Measurements from ENCODE around the gene LEMD2.
A peak's percentile ranks its signal among the peaks of the same experiment; 100 is the strongest.

The LEMD2 gene

DNA sequence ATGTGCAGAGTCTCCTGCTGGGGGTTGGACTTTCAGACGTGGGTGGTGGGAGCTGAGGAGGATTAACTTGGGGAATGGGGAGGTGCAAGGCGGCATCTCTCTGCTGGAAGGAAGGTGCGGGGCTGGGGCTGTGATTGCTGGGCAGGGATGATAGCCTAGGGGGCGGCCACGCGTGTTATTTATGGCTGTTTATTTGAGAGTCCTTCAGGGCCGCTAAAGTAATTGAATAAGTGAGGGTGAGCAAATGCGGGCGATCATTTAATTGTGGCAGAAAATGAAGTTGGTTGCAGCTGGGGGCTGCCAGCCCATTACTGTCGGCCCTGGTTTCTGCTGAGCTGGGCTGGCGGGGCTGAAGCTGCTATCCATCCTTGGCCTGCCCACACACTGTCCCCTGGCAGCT lies 34.7 kb downstream of the LEMD2 start:
- no peak for DNase-seq

DNA sequence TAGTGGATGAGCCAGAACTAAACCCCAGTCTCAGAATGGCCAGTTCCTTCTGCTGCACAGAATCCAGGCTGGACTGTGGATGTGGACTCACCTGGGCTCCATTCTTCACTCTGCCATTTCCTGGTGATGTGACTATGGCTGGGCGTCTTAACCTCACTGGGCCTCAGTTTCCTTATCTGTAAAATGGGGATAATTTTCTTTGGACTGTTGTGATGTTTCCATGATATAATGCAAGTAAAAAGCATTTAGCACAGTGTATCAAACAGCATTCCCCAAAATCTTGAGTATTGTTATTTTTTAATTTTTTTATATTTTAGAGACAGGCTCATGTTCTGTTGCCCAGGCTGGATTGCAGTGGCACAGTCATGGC lies 36.3 kb downstream of the LEMD2 start:
- no peak for DNase-seq

DNA sequence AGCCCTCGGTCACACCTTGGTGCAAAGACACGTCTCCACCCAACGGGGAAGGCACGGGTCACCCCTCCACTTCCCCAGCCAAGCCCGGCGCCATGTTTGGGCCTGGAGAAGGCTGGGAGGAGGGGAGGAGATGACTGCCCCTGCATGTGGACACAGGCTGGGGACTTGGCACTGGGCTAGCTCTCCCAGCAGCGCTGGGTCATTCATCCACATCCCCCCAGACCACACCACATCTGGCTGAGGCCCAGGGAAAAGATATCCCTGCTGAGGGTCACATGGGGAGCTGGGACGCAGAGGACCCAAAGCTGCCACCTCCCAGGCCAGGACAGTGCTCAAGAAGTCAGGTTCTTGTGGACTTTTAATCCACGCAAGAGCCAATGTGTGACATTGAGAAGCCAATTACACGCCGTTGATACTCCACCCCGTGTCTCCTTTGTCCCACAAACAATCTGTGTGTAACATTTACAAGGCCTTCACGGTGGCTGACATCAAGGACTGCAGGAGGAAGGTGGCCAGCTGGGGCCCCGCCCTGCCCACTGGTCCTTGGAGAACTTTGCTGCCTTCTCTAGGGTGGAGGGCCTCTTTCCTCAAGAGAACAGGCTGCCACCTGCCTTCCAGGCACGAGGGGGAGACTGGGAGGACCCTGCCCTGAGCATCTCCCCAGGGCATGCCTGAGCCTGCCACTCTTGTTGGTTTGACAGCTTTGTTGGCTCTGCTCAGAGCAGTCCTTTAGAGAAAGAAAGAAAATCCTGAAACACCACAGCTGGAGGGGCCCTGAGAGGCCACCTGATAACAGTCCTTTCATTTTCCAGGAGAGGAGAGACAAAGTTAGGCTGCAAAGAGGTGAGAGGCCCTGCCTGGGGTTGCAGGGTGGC lies 36.9 kb downstream of the LEMD2 start:
- no peak for DNase-seq

DNA sequence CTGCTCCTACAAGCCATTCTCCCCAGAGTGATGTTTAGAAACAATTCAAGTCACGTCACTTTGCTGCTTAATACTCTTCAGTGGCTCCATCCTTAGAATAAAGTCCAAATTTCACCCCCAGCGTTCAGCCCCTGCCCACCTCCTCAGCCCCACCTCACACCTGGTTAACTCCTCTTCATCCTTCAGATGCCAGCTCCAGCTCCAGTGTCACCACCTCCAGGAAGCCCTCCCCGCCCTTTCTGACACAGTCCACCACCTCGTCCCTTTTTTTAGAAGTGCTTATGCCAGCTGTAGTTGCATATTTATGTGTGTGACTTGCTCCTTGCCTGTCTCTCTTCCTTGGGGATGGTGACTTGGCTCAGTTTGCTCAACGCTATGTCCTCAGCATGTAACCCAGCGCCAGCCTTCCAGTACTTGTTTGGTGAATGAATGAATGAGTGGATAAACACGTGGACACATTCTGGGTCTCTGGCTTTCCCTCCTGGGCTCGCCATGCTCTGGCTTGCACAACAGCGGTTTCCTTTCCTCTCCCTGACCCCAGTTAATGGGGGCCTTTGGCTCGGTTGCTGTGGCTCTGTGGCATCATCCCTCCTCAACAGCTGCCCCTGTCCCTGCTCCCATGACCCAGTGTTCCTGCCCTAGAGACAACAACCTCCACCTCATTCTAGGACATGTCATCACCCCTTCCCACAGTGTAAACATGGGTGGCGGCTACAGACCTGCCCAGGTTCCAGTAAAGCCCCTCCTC lies 38.5 kb downstream of the LEMD2 start:
- no peak for DNase-seq

DNA sequence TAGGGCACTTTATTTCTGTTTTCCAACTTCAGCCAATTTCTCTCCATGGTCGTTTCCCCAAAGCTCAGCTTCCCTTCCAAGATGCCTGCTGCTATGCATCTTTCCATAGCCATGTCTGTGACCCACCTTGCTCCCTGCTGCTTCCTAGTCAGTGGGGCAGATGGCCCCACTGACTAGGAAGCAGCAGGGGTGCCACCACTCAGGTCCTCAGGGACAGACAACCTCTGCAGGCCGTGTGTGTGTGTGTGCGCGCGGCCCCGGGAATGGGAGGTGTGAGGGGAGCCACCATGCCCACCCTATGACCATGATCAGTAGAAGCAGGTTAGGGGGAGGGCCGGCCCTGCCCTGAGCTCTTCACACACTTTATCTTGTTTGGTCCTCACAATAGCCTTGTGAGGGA lies 39.5 kb downstream of the LEMD2 start:
- no peak for DNase-seq

DNA sequence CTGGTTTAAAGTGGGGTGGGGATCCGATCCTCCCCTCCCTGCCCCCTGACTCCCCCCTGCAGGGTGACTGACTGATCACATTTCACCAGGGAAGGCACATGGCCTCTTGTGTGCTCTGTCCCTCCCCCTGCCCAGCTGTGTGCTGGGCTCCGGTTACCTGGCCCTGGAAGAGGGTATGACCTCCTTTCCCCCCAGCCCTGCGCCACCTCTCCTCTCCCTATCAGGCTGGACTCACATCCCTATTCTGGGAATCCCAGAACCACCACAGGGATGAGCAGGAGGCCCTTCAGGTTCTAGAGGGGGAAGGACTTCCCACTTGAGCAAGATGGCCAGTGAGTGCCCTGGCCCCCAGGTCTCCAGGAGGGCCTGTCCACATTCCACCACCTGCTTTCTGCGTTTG lies 40.1 kb downstream of the LEMD2 start:
- DNase-seq: no peak

DNA sequence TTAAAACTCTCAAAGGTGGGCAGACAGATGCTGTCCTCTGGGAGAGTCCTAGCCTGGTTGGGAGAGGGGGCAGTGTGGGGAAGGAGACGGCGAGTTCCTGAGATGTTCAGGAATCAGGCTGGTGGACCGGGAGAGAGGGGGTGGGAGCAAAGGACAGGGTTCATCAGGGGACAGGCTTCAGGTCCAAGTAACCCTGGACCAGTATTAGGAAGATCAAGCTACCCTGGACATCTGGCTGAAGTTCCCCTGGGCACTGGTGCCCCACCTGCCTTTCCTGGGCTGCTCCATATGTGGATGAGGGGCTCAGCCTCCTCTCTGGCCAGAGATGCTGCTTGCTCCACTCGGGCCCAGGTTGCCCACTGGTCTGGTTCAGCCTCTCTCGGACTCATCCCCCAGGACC lies 41.1 kb downstream of the LEMD2 start:
- no peak for DNase-seq

DNA sequence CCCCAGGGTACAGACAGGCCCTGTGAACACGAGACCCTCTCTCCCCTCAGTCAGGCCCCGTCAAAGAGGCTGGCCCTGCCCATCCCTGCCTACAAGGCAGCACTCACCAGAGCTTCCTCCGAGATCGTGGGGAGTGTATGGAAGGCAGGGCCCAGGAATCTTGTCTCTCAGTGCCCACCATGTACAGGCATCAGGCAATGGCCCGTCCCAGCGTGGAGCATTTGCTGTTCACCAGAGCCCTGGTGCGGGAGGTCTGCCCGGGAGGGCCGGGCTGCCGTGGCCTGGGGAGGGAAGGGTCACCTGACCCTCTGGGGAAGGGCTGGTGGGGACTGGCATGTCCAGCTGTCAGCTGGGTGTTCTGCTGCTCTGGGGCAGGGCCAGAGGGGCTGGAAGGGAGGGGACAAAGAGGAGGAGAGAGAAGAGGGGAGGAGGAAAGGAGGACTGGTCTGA lies 42.3 kb downstream of the LEMD2 start, which contains the start of gene IP6K3:
TSS of gene IP6K3 (minus strand) at position 255 of the 450 bp plus-strand sequence. CDS start 11,429 bp downstream, outside the sequence.
- DNase-seq: no peak

DNA sequence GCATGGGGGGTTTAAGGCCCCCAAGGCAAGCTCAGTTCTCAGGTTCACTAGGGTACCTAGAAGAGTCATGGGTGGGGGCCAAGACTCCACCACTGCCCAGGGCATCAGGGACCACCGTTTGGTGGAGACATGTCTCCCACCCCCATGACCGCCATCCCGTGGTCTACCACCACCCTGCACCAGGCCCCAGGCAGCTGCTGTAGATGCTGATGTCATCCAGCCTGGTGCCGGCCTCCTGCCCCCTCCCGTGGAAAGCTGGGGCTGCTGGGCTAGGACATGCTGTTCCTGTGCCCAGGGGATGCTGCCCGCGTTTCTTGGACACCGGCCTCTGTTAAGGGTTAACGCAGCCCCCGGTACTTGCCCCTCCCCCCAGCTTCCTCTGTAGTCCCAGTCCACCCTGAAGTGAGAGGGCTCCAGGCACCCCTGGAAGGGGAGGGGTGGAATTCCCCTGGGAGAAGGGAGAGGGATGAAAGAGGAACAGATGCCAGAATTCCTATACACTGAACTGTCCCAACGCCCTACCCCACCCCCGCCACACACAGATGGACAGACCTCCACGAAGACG lies 42.8 kb downstream of the LEMD2 start:
- no peak for DNase-seq

DNA sequence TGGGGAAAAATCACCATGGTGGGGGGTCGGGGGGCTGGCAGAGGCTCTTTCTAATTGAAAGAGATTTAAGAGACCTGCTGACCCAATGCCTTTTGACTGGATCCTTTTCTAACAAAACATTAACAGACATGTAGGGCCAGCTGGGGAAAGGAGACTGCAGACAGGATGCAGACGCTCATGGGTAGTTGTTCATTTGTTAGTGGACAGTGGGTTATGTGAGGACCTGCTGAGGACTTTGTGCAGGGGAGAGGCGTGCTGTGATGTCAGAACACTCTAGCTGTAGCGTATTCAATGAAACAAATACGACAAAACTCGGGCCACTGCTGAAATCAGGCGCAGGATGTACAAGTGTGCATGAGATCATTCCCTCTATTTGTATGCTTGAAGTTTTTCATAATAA lies 43.4 kb downstream of the LEMD2 start:
- no peak for DNase-seq

DNA sequence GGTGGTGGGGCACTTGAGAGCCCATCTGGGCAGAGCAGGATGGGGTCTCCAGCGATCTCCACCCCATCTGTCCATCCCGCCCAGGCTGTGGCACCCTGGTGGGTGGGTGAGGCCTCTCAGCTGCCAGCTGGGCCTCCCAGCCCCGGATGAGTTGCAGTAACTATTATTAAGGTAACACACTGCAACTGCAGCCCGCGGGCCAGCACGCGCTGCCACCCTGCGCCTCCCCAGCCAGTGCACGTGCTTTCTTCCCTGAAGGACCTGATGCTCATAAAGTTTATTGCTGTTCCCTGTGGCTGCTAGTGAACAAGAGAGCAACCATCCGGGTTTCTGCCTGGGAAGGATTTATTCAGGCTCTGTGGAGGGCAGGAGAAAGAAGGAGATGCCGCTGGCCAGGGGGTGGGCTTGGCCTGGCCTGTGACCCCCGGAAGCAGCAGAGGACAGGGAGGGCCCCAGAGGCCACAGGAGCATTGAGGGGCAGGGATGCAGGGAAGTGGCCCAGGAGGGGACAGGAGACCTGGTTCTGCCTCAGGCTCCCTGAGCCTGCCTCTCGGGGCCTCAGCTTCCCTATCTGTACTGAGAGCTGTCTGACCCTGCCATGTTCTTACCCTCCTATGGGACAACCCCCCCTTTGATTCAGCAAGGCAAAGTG lies 43.9 kb downstream of the LEMD2 start:
- DNase-seq: no peak

DNA sequence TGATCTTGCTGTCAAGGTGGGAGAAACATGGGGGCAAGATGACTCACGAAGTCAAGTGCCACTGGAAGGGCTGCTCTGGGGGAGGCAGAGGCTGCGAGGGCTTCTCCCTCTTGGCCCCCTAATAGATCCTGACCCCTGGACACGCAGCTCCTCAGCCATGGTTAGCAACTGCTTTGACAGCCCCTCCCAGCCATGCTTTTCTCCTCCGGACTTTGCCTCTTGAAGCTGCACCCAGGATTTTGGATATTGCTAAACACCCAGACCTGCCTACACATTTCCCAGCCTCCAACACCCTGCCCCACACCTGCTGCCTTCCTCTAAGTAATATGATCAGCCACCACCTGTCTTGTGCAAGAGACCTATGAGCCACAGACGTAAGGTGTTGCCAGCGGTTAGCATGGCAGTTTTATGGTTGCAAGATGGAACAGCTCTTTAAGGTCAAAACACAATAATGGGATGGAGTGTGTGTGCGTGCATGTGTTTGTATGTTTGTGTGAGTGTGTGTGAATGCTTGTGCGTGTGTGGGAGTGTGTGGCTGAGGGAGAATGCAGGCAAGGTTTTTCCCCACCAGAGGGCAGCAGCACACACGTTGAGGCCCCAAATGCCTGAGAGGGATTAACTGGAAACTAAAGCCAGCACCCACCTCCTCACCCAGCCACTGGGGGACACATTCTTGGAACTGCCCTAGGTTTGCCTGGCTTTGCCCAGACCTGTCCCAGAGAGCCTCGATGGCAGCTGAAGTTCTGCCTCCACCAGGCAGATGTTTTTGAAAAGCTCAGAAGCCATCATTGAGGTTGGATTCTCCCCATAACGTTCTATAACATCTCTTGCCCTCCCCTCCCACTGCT lies 44.7 kb downstream of the LEMD2 start:
- DNase-seq: peak; percentile 55

DNA sequence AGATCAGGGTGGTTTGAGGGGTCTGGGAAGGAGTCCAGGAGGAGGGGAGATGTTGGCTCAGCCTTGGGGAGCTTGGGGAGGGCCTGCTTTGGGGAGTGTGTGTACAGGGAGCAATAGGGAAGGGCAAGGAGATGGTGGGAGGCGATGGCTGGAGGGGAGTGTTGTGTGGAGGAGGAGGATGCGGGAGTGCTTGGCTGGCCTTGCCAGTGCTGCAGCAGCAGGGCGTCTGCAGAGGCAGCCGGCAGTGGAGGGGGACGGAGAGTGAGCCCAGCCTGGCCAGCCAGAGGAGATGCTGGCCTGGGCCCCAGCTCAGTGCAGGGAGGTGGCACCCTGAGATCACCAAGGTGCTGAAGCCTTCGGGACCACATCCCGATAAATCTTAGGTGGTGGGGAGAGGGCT lies 46.1 kb downstream of the LEMD2 start:
- DNase-seq: no peak

DNA sequence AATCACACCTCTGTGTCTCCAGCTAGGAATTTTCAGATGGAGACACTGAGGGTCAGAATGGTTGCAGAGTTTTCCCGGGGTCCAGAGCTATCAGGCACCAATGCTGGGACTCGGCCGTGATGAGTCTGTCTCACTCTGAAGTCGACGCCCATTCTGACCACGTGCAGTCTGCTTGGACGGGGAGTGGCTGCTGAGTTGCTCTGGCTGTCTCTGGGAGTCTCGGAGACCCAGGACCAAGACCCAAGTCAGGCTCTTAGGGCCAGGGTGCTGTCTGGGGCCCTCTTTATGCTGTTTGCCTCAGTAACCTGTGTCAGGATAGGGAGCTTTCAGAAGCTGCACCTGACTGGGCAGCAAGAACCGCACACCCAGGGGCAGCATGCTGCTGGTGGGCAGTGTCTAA lies 46.8 kb downstream of the LEMD2 start:
- no peak for DNase-seq

DNA sequence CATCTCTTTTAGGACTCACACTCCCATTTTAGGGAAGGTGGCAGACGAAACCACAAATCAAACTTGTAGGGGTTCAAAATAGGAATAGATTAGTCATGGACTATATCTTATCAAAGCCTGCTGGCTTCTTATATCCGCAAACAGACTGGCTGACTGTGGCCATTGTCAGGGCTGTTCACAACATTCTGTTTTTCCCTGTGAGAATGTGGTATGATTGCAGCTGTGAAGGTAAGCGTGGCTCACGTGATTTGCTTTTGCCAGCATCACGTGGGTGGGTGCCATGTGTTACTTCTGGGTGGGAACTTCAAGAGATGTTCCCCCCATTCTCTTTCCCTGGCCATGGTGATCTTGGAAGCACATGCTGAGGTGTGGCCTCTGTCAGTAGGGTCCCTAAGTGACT lies 48.1 kb downstream of the LEMD2 start:
- DNase-seq: no peak

DNA sequence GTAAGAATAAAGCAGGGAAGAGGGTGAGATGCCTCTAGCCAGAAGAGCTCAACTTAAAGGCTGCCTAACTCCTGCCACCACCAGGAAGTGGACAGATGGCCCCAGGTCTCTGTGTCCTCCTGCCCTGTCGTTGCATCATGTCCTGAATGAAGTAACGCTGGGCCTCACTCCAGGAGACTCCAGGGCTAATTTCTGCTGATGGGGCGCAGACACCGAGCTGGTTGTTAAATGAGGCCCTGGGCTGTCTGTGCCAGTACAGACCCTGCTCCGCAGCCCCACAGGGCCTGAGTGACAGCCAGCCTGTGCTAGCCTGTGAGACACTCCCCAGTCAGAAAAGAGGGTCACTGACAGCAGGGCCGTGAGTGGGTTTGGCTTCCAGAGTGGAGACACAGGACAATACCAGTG lies 48.7 kb downstream of the LEMD2 start:
- DNase-seq: no peak

DNA sequence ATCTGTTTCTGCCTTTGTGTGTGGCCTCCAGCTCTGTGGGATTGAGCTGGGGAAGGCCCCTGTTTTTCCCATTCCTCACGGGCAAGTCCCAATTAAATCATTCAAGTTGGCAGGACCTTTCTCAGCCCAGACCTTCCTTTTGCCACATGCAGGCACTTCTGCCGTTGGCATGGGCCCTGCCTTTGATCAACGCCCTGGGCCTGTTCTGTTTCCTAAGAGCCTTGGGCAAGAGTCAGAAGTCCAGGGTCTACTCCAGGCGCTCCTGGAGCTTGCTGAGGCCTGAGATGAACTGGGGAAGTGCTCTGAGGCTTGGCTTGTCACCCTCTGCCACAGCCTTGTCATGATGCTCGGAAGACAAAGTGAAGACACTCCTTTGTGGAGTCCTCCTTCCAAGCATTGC lies 49.4 kb downstream of the LEMD2 start:
- no peak for DNase-seq

DNA sequence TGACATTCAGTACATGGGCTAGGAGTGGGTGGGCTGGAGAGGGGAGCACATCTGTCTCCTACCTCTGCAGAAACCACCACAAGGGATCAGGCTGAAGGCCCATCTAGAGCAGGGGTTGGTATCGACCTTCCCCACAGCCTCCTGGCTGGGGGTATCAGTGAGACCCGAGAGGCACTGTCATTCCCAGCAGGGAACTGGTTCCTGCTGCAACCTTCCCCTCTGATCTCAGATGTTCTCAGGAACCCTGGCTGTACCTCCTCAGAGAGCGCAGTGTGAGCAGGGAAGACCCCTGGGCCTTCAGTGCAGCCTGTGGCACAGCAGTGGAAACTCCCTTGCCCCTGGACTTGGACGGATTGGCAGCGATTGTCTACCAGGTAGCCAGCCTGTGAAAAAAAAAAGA lies 50.1 kb downstream of the LEMD2 start:
- DNase-seq: no peak

DNA sequence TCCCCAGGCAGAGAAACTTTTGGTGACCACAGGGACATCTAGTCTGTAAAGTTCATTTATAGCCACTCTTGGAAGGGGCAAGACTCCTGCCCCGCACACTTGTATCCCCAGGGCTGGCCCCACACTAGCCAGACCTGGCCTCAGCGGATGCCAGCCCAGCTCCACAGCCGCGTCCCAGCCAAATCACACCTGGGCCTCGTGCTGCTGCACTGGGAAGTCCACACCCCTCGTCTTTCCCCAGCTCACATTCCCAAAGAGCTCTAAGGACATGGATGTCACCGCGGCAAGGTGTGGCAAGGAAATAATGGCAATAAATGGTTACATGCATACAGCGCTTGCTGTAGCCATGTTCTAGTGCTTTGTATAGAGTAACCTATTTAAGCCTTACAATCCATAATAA lies 50.8 kb downstream of the LEMD2 start:
- DNase-seq: no peak

DNA sequence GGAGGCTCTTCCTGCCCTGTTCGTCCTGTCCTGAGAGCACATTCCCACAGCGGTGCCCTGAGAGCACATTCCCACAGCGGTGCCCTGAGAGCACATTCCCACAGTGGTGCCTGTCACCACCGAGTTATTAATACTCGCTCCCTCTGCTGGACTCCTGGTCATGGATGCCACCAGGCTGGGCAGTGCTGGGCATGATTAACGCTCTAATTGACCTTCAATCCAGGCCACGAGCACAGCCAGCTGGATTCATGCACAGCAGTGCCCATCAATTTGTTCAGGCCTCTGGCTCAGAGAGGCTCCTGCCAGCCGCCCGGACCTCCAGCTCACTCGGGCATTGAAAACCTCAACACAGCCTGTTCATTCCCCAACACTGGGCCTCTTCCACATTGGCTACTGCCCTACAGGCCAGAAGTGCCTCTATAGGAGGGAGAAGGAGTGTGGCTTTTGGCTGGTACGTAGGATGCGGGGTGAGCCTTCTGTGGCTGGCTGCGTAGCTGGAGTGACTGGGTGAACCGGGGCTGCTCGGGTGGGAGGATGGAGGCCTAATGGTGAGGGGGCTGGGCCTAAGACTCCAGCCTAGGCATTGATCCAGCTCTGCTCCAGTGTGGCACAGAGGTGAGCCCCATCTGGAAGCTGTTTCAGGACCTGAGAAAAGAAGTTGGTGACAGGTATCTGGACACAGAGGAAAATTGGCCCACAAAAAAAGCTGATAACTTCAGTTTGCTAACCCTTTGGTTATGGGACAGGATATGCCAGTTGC lies 51.5 kb downstream of the LEMD2 start:
- DNase-seq: no peak

DNA sequence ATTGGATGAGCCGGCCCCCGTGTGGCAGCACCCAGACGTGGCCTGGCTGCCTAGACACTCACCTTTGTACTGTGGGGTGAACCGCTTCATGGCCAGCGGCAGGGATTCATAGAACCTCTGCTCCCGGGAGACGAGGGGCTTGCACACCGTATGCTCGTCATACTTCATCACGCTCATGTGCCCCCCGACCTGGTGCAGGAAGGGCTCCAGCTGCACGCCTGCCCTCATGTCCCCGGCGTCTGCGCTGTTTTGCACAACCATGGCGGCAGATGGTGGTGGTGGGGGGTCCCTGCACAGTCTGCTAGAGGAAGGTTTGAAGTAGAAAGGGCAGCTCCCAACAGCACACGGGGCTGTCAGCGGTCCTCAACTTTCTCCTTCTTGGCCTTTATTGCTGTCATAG lies 53.7 kb downstream of the LEMD2 start:
- DNase-seq: no peak

DNA sequence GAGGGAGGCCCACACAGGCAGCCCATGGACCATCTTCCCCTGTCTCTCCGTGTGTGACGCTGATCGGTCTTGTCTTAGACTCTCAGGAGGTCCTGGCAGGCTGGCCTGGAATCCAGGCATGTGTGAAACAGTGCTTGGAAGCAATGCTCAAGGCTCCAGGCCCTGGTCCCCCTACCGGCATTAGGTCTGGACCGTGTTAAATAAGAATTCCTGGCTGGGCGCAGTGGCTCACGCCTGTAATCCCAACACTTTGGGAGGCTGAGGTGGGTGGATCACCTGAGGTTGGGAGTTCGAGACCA lies 55.3 kb downstream of the LEMD2 start:
- DNase-seq: no peak
